Endothelial cell of umbilical vein (primary cell): ENCODE results near the gene FAM20A. TPM values are rescaled to one million over a fixed set of nuclear protein-coding genes. Genes with fewer than 3 reads are reported as not detected.

Experiments
- BruUV-seq: library from RNA; stranded (reverse); fragments of 400-500 nt; replicated peaks from 2 replicates; lab custom pipeline; 2021; lab: Mats Ljungman, UMichigan
- CTCF ChIA-PET: fragments of 300-600, 350-600 bp; sonication (Branson Sonifier 250); formaldehyde crosslinking; loops from one replicate; lab custom pipeline; 2021; ENCODE audit warnings: antibody characterized with exemption, inconsistent platforms; lab: Charles Lee
- POLR2A ChIA-PET: fragments of 300-600, 350-600 bp; sonication (Branson Sonifier 250); formaldehyde crosslinking; loops from one replicate; lab custom pipeline; 2021; ENCODE audit warnings: antibody characterized with exemption, inconsistent platforms; lab: Charles Lee
- DNase-seq: peaks from one replicate; pipeline ENCODE4 v3.0.0-alpha.2; 2011; ENCODE audit warnings: low read depth, low spot score
- FAIRE-seq: peaks from 2 replicates; lab custom pipeline; 2011; peaks lifted over from hg19 to GRCh38; lab: Jason Lieb, UNC
- H2AFZ ChIP-seq: 2 replicates; pipeline ENCODE4 v1.6.0; 2012; ENCODE audit warnings: low read depth, low read length, control low read depth, inconsistent platforms
- H3K27ac ChIP-seq: 2 replicates; pipeline ENCODE4 v1.5.1; 2011; ENCODE audit warnings: low read depth, mild to moderate bottlenecking, control low read depth, low read length, moderate library complexity; ENCODE audit not compliant: insufficient read depth
- H3K27me3 ChIP-seq, 2 experiments: 2 replicates each; pipeline versions ENCODE4 v1.6.0 to v1.6.1; 2011; ENCODE audit warnings: low read length in 2 of 2, mixed read lengths in 1 of 2; ENCODE audit not compliant: control insufficient read depth in 2 of 2, insufficient read depth in 2 of 2
- H3K36me3 ChIP-seq, 2 experiments: 2 replicates in 1 of 2; 3 replicates in 1 of 2; pipeline ENCODE4 v1.5.1; 2011; ENCODE audit warnings: low read length in 2 of 2, mild to moderate bottlenecking in 1 of 2, moderate library complexity in 1 of 2; ENCODE audit not compliant: control insufficient read depth in 2 of 2, insufficient read depth in 2 of 2; ENCODE audit errors: extremely low read depth in 1 of 2
- H3K4me1 ChIP-seq: 3 replicates; pipeline ENCODE4 v1.5.1; 2011; ENCODE audit warnings: mild to moderate bottlenecking, low read length; ENCODE audit not compliant: control insufficient read depth, insufficient read depth; ENCODE audit errors: extremely low read depth
- H3K4me2 ChIP-seq: 2 replicates; pipeline ENCODE4 v1.6.1; 2011; ENCODE audit warnings: low read length, control low read depth, mixed read lengths; ENCODE audit not compliant: insufficient read depth
- H3K4me3 ChIP-seq, 3 experiments: fragments of 200-600 bp in 1 of 3; sonication (generic), shearing (Covaris generic) in 1 of 3; replicated peaks in 1 of 3; 2 replicates each; pipeline ENCODE4 v1.5.1; 2011 to 2016; ENCODE audit warnings: control low read depth in 3 of 3, low read length in 3 of 3, mild to moderate bottlenecking in 2 of 3, inconsistent platforms in 1 of 3, low read depth in 1 of 3, moderate library complexity in 1 of 3; ENCODE audit not compliant: insufficient read depth in 1 of 3
- H3K79me2 ChIP-seq: 2 replicates; pipeline ENCODE4 v1.6.0; 2012; ENCODE audit warnings: low read length, inconsistent platforms; ENCODE audit not compliant: control insufficient read depth, insufficient read depth
- H3K9ac ChIP-seq: replicated peaks from 2 replicates; pipeline ENCODE3; 2011; ENCODE audit warnings: low read length, control low read depth; ENCODE audit not compliant: insufficient read depth; ENCODE audit errors: extremely low read depth
- H3K9me1 ChIP-seq: replicated peaks from 3 replicates; pipeline ENCODE4 v1.6.0; 2011; ENCODE audit warnings: mild to moderate bottlenecking, low read length; ENCODE audit not compliant: control insufficient read depth, insufficient read depth; ENCODE audit errors: extremely low read depth
- H3K9me3 ChIP-seq: replicated peaks from 2 replicates; pipeline ENCODE4 v1.5.1; 2012; ENCODE audit warnings: low read length, inconsistent platforms; ENCODE audit not compliant: control insufficient read depth, insufficient read depth
- H4K20me1 ChIP-seq: replicated peaks from 2 replicates; pipeline ENCODE3; 2011; ENCODE audit warnings: mild to moderate bottlenecking, low read length; ENCODE audit not compliant: control insufficient read depth, insufficient read depth; ENCODE audit errors: extremely low read depth
- EZH2 ChIP-seq: IDR thresholded peaks from 2 replicates; pipeline ENCODE4 v1.6.1; 2012; ENCODE audit warnings: borderline replicate concordance, low read depth, mild to moderate bottlenecking, moderate library complexity, low read length, inconsistent platforms; ENCODE audit not compliant: severe bottlenecking
- FOS ChIP-seq: IDR thresholded peaks from 2 replicates; pipeline ENCODE4 v1.6.1; 2011; ENCODE audit warnings: mild to moderate bottlenecking, low read length, moderate library complexity, borderline replicate concordance; ENCODE audit not compliant: insufficient read depth
- GATA2 ChIP-seq: IDR thresholded peaks from 2 replicates; pipeline ENCODE4 v1.7.0; 2011; ENCODE audit warnings: low read depth, mild to moderate bottlenecking, moderate library complexity, mixed read lengths, low read length; ENCODE audit not compliant: insufficient read length, insufficient read depth
- JUN ChIP-seq: IDR thresholded peaks from 2 replicates; pipeline ENCODE4 v1.6.1; 2011; ENCODE audit warnings: borderline replicate concordance, low read depth; ENCODE audit not compliant: insufficient read length, insufficient read depth
- MYC ChIP-seq: IDR thresholded peaks from one replicate; pipeline ENCODE4 v1.6.1; 2011; ENCODE audit warnings: mild to moderate bottlenecking, low read depth, low read length
- POLR2A ChIP-seq: IDR thresholded peaks from 2 replicates; pipeline ENCODE4 v1.6.1; 2012; ENCODE audit warnings: low read depth, mild to moderate bottlenecking, control low read depth, low read length
- POLR2AphosphoS5 ChIP-seq: IDR thresholded peaks from 2 replicates; pipeline ENCODE4 v1.6.1; 2012; ENCODE audit warnings: low read depth, mild to moderate bottlenecking, control low read depth, low read length, moderate library complexity; ENCODE audit not compliant: insufficient read depth
- dilution Hi-C: fragments of 300-500 bp; cut with MboI; formaldehyde crosslinking; loops from one replicate; pipeline ENCODE4 v1.15.0; 2019; ENCODE audit warnings: low sequenced_read_pairs; ENCODE audit not compliant: extremely low pct_ligation_motif_present
- intact Hi-C: fragments of 100-400 bp; cut with micrococcal nuclease; formaldehyde crosslinking; loops from one replicate; pipeline ENCODE4 v1.10.0; 2022
- polyA plus RNA-seq, 4 experiments: library from polyadenylated mRNA; depleted of rRNA in 3 of 4; stranded (reverse) in 3 of 4; unstranded in 1 of 4; fragments of >200 nt; gene quantifications; 2 replicates each; pipeline versions ENCODE4 v1.2.1 to v1.2.3, GENCODE V29; 2011 to 2012; ENCODE audit warnings: missing spikeins in 1 of 4
- total RNA-seq: library from RNA; stranded (reverse); gene quantifications from 2 replicates; pipeline ENCODE4 v1.2.3, GENCODE V29; 2021
- TF ChIP-seq, protein P1 (sequence below), 2 donors: IDR thresholded peaks; 1 replicate in 1 of 2; 2 replicates in 1 of 2; pipeline ENCODE4 v1.5.1; 2011; ENCODE audit warnings: low read length in 2 of 2, mild to moderate bottlenecking in 2 of 2, moderate library complexity in 2 of 2, control low read depth in 1 of 2, inconsistent platforms in 1 of 2, low read depth in 1 of 2; ENCODE audit not compliant: insufficient read depth in 1 of 2; ENCODE audit errors: extremely low read depth in 1 of 2
- TF ChIP-seq, protein P2 (sequence below): IDR thresholded peaks from 2 replicates; pipeline ENCODE4 v1.6.1; 2011; ENCODE audit not compliant: insufficient read depth, insufficient read length

The FAM20A gene
- total and polyA plus RNA-seq, 2 donors (not counting 3 experiments of a cell fraction or from before 2014, with no cell fraction given) = not detected

DNA sequence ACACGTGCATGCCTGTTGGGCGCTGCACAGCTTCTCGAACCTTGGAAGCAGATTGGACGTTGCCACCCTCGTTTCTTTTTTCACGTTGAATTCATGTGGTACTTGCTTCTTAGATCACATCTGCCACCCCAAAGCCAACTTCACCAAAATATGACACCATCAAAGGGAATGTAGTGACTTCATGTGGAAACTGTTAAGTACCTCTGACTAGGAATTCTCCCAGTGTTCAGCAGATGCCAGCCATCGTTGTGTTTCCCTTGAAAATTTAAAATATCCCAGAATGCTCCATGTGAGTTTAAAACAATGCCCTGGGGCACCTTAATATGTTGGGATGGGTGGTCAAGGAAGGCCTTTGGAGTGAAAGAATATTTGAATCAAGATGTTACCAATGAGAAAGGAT lies 22.6 kb upstream of the FAM20A start:
- Histone ChIP-seq H3K27ac (no peak overlapping the region), H3K4me2 (no peak overlapping the region), H3K9me3 (no peaks in the 10 kb centered on the region), H4K20me1 (no peaks in the 10 kb centered on the region), H3K36me3 (no peaks in the 10 kb centered on the region), H3K9me1 (no peaks in the 10 kb centered on the region), H3K27me3 (peaks cover 0 to 3% of the 10 kb centered on the region in 2 experiments), H3K9ac (no peak overlapping the region), H3K4me1 (no peaks in the 10 kb centered on the region), H3K79me2 (no peaks in the 10 kb centered on the region), H3K4me3 (no peak overlapping the region), H2AFZ (no peak overlapping the region)
- dilution Hi-C loops = no loop called here
- no peak for FAIRE-seq
- intact Hi-C loops = no loop called here
- TF ChIP-seq, protein P1, sequence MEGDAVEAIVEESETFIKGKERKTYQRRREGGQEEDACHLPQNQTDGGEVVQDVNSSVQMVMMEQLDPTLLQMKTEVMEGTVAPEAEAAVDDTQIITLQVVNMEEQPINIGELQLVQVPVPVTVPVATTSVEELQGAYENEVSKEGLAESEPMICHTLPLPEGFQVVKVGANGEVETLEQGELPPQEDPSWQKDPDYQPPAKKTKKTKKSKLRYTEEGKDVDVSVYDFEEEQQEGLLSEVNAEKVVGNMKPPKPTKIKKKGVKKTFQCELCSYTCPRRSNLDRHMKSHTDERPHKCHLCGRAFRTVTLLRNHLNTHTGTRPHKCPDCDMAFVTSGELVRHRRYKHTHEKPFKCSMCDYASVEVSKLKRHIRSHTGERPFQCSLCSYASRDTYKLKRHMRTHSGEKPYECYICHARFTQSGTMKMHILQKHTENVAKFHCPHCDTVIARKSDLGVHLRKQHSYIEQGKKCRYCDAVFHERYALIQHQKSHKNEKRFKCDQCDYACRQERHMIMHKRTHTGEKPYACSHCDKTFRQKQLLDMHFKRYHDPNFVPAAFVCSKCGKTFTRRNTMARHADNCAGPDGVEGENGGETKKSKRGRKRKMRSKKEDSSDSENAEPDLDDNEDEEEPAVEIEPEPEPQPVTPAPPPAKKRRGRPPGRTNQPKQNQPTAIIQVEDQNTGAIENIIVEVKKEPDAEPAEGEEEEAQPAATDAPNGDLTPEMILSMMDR (IDR thresholded peaks at IDR 0.05; ENCODE audit: extremely low read depth in 1 of 2, insufficient read depth in 1 of 2, low read depth in 1 of 2, low read length in 2 of 2) = no peak
- TF ChIP-seq FOS (no peak), GATA2 (no peak), POLR2A (no peak), EZH2 (no peak), MYC (no peak), JUN (no peak), POLR2AphosphoS5 (no peak)
- TF ChIP-seq, protein P2, sequence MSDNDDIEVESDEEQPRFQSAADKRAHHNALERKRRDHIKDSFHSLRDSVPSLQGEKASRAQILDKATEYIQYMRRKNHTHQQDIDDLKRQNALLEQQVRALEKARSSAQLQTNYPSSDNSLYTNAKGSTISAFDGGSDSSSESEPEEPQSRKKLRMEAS = no peak
- no peak for DNase-seq
- POLR2A ChIA-PET = no interaction called here
- CTCF ChIA-PET = interaction anchor here (2.1 kb wide), 1 partner anchor 10 kb away, joined by 9 read pairs; no protein-coding TSS in a partner anchor
- no TSS peak for BruUV-seq
